ENCODE results near the gene ABCG8. TPM values are rescaled to one million over a fixed set of nuclear protein-coding genes. Genes with fewer than 3 reads are reported as not detected.
"Not testable (repeated sequence)": the region's sequence is repeated elsewhere in the genome, so short reads cannot be mapped to it uniquely, and the experiment has no call there.

ABCG8 gene
- total RNA-seq, 1 experiment from 2014 or later, result not detected

DNA sequence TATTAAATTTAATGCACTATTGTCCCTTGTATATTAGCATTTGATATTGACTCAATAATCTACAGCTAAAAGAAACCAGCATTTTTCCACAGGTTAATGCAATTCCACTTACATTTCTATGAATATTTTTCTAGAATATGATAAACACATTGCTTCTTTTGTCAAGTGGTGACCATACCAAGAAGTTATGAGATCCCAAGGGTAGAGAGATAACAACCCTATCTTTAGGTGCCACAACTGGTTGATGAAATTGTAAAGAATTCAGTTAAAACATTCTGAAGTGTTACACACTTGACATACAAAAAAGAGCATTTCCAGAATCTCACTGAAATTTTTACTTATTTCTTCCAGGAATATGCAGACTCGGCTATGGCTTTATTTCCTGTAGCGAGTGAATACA, 56.0 kb downstream of the ABCG8 start:
- in situ Hi-C loops (cut with HindIII; ENCODE audit: low pct_unique_long_range_greater_than_20kb, low sequenced_read_pairs), result no loop called here
- no peak for DNase-seq (ENCODE audit: low read depth)

DNA sequence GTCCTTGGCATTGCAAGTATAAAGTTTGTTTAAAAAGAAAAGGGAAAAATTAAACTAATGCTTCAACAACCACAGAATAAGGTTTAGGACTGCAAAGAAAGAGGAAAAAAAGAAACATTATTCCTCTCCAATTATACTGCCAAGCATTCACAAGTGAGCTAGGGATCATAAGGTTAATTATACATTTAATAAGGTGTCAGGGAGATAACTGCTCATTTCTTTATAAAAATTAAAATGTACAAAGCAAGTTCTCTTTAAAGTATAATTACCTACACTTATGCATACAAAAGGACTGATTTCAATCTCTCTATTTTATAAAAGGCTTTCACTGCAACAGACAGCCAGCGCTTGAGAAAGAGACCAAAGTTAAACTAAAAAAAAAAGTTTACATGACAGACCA, 58.1 kb downstream of the ABCG8 start:
- in situ Hi-C loops (cut with HindIII; ENCODE audit: low pct_unique_long_range_greater_than_20kb, low sequenced_read_pairs), result no loop called here
- DNase-seq (ENCODE audit: low read depth), result no peak

DNA sequence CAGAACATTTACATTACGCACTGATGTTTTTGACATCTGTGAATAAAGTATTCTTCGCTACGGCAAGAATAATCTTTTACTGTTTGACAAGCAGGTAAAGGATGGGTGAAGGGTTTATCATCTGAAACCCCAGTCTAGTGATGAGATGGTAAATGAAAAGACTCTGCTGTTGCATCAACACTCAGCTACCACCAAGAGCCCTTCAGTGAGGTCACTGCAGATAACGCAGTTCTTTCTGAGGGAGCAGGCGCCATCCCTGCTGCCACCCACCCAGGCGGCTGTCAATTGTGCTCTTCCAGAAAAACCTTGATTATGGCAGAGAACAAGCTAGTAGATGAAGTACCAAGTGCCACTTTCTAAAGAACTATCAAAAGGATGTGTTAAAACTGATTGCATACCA, 58.7 kb downstream of the ABCG8 start:
- in situ Hi-C loops (cut with HindIII; ENCODE audit: low pct_unique_long_range_greater_than_20kb, low sequenced_read_pairs), result no loop called here
- DNase-seq (ENCODE audit: low read depth), result no peak

DNA sequence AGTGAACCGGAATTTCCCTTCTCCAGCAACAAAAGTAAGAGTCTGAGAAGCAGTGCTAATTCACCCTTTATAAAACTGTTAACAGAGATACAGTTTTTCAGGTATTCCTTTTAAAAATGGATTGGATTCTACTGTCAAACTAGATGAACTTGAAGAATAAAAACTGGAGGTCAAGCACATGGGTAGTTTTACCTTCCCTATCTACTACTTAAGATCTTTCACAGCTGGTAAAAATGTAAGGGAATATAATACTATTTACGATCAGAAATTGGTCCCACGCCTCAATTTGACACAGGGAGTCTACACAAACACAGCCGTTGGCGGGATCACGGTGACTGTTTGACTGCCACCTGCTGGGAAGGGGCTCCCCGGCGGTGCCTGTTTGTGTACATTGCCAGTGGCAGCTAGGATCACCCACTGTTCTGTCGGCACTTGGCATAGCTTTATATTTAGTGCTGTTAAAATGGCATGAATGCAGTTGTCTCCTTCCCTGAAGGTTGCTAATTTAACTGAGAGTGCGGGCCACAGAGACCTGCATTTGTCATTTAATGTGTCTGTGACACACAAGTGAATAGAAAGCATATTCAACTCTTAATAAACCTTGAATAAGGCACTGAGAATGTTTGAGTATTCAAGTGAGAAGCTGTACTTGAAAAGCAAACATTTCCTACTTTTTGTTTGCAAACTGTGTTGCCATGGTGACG, 59.5 kb downstream of the ABCG8 start:
- in situ Hi-C loops (cut with HindIII; ENCODE audit: low pct_unique_long_range_greater_than_20kb, low sequenced_read_pairs), result no loop called here
- no peak for DNase-seq (ENCODE audit: low read depth)

DNA sequence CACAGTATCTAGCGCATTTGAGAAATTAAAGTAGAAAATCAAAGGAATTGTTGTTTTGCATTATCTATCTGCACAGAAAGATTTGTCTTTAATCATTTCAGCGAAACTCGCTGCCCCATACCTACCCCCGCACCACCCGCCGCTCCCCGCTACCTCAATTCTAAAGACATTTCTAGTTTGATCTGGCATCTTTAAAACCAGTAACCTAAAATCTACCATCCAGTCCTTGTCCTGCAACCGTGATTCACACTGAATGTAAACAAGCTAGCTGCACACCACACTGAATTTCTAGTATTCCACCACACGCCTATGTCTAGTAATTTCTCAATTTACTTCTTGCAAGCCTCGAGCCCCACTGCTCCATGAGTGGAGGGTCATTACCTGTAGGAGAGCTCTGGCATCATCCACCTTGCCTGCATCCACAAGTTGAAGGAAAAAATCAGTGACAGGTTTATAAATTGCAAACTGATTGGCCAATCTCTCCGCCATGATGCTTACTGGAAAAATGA, 60.1 kb downstream of the ABCG8 start:
- in situ Hi-C loops (cut with HindIII; ENCODE audit: low pct_unique_long_range_greater_than_20kb, low sequenced_read_pairs), result no loop called here
- no peak for DNase-seq (ENCODE audit: low read depth)

DNA sequence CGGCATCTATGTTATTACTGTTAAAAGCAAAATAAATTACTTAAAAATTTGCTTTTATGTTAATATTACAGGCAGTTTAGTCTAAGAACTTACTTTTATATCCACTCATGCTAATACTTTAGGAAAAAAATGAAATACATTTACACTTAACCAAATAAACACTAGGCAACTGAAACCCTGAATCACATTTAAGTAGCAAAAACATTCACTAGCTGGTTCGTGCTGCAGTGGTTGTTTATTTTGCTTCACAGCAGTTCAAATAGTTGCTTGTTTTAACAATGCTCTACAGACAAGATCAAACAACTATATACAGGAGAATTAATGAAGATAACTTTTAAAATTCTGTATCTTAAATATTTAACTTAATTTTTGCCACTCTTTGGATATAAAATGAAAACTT, 60.8 kb downstream of the ABCG8 start:
- in situ Hi-C loops (cut with HindIII; ENCODE audit: low pct_unique_long_range_greater_than_20kb, low sequenced_read_pairs), result no loop called here

DNA sequence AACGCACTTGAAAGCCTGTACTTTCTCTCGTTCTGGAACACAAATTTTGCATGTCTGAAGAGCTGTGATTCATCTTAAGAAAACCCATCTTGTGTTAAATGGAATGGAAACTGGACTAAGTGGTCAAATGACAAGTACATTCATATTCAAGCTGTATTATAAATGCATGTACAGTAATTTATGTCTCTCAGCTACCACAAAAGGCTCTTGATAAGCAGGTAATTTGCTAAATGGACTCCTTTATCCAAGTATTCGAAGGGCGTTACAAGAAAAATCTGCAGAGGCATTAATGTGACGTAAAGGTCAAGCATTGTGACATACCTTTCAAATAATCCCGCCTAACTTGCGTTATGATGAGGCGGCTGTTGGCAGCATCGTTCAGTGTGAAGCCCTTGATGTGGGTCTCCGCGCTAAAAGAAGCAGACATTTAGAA, 66.6 kb downstream of the ABCG8 start:
- in situ Hi-C loops (cut with HindIII; ENCODE audit: low pct_unique_long_range_greater_than_20kb, low sequenced_read_pairs), result no loop called here
- no peak for DNase-seq (ENCODE audit: low read depth)

More for the DNA sequence above, 60.8 kb downstream of the ABCG8 start:
- DNase-seq (ENCODE audit: low read depth), result no peak

DNA sequence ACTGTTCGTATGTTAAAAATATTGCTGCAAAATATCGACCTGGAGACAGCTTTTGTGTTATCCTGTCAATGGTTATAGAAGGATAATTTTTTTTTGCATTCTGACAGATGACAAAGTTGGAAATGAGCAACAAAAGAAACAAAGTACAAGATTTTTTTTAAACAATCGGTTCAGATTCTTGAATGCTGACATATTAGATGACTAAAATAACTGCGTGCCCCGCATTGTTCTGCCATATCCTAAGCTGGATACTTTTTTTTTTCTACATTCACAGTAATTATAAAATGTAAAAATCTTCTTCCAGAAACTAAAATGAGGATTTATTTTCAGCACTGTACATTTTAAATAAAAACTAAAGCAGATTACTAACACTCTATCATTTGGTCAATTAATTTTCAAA, 67.1 kb downstream of the ABCG8 start:
- in situ Hi-C loops (cut with HindIII; ENCODE audit: low pct_unique_long_range_greater_than_20kb, low sequenced_read_pairs), result no loop called here
- no peak for DNase-seq (ENCODE audit: low read depth)

DNA sequence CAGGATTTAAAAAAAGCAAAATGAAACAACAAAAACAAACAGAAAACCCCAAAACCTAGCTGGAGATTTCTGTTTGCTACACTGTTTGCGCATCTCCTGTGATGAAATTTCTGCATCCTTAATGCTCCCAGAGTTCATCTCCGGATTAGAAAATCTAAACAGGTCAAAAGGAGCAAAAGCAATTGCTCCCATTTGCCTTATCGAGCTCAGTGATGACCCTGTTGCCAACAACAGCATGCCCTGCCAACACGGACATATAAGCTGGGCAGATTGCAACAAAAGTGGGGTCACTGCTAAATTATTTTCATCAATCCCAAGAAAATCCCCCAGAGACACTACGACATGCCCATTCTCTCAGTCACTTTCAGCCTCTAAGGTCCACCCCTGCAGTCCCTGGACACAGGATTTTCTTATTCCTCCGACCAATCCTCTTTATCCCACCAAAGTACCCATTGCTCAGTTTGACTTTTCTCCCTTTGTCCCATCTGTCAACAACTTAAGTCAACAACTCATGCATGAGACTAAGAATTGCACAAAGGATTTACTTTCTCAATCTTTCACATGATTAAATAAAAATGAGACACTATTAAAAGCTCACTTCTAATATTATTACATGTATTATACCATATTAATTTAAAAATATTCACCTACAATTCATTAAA, 67.8 kb downstream of the ABCG8 start:
- in situ Hi-C loops (cut with HindIII; ENCODE audit: low pct_unique_long_range_greater_than_20kb, low sequenced_read_pairs), result no loop called here
- no peak for DNase-seq (ENCODE audit: low read depth)

DNA sequence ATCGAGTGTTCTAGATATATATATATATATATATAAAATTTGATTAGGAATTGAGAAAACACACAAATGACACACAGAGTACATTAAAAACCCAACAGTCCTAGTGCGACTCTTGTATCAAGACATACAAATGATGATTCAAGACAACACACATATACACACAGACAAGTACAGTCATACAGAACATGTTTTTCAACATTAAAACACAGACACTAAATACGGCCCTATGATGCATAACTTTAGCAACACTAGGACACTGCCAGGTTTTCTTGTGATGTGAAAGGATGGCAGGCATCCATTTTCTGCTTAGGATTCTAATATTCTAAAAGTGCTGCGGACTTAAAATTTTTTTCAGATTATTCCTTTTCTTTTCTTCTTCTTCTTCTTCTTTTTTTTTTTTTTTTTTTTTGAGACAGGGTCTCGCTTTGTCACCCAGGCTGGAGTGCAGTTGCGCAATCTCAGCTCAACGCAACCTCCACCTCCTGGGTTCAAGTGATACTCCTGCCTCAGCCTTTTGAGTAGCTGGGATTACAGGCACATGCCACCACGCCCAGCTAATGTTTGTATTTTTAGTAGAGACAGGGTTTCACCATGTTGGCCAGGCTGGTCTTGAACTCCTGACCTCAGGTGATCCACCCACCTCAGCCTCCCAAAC, 72.5 kb downstream of the ABCG8 start:
- DNase-seq (ENCODE audit: low read depth); in situ Hi-C loops (cut with HindIII; ENCODE audit: low pct_unique_long_range_greater_than_20kb, low sequenced_read_pairs): not testable (repeated sequence)

DNA sequence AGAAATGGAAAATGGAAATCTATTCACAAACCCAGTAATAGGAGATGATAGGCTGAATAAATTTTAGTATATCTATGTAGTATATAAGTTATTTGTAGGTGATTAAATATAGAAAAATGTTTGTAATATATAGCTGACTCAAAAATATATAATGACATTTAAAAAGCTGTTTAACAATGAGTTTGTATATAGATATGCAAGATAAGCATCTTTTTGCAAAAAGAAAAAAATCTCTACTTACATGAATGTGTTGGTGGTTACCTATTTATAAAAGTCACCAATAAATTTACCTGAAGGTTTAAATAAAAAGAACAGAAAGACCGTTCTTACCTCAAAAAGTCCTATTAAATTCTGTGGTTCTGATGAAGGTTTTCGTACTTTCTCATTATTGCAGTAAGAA, 85.7 kb downstream of the ABCG8 start:
- in situ Hi-C loops (cut with HindIII; ENCODE audit: low pct_unique_long_range_greater_than_20kb, low sequenced_read_pairs), result no loop called here

DNA sequence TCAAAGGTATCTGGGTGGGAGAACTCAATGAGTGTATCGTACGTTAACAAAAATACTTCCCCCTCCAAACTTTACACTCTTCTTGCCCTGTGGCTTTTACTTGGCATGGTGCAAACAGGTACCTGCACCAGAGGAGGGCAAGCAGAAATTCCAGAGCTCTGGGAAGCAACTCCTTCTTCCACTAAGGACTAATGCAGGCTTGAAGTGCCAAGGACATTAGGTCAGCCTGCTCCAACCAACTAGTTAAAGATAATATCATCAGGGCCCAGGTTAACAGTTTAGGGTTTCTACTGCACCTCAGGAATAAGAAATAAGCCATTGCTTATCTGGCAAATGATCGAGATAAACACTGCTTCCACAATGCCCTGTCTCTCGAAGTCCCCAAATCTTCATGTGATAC, 86.7 kb downstream of the ABCG8 start:
- DNase-seq (ENCODE audit: low read depth), result no peak
- in situ Hi-C loops (cut with HindIII; ENCODE audit: low pct_unique_long_range_greater_than_20kb, low sequenced_read_pairs), result loop anchor here (25.0 kb wide), 1 partner anchor 288 kb away; the partner anchor contains the start of gene PLEKHH2

More for the DNA sequence above, 85.7 kb downstream of the ABCG8 start:
- no peak for DNase-seq (ENCODE audit: low read depth)

DNA sequence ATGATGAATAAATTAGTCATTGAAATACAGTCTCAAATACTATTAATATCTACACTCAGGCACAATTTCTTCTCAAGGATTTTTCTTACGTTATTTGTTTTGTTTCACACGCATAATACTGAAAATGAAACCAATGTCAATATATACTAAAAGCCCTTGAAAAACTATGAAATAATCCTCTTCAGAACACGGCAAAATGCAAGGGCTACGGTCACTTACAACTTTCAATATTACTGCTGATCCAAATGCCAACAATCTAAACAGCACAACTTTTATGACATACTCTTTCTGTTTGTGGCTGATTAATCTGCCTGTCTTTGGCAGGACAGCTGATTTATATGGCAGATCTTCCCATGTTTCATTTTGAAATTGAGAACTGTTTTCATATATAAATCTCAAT, 88.7 kb downstream of the ABCG8 start:
- no peak for DNase-seq (ENCODE audit: low read depth)
- in situ Hi-C loops (cut with HindIII; ENCODE audit: low pct_unique_long_range_greater_than_20kb, low sequenced_read_pairs), result loop anchor here (25.0 kb wide), 1 partner anchor 290 kb away; the partner anchor contains the start of gene PLEKHH2

DNA sequence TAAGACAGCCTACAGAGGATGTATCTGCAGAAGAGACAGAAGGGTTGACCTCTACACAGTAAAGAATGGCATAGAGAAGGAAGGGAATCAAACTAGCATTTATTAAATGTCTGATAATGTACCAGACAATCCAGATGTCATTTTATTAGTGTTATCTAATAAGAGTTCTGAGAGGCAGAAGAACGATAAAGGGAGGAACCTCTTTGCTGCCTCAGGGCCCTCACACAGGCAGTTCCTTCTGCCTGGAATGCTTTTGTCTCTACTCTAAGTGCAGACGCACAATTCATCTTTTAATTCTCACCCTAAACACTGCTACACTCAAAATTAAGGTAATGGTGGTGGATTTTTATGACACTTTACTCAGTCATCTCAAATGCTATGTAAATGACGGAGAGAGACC, 92.5 kb downstream of the ABCG8 start:
- DNase-seq (ENCODE audit: low read depth), result no peak
- in situ Hi-C loops (cut with HindIII; ENCODE audit: low pct_unique_long_range_greater_than_20kb, low sequenced_read_pairs), result loop anchor here (25.0 kb wide), 1 partner anchor 294 kb away; the partner anchor contains the start of gene PLEKHH2

Other genes with a start within 250 kb of the ABCG8 start
- 15.4 and 30.0 TPM in 2 replicates for gene THADA, start 242.9 kb upstream of the ABCG8 start, total RNA-seq (2014; rRNA removed; shearing (Covaris generic); ENCODE audit: low replicate concordance)
- 7.5 and 8.0 TPM in 2 replicates for gene PLEKHH2, start 201.7 kb upstream of the ABCG8 start, total RNA-seq (2014; rRNA removed; shearing (Covaris generic); ENCODE audit: low replicate concordance)
- gene C1GALT1C1L, start 162.5 kb upstream of the ABCG8 start, total RNA-seq (2014; rRNA removed; shearing (Covaris generic); ENCODE audit: low replicate concordance), result 3.0 and 4.1 TPM in 2 replicates
- gene DYNC2LI1, start 64.9 kb upstream of the ABCG8 start, total RNA-seq (2014; rRNA removed; shearing (Covaris generic); ENCODE audit: low replicate concordance), result 63.0 and 64.6 TPM in 2 replicates
- 0.14 TPM in 1 of 2 replicates, not detected in the other for gene ABCG5, start 132 bp upstream of the ABCG8 start, total RNA-seq (2014; rRNA removed; shearing (Covaris generic); ENCODE audit: low replicate concordance)
- gene LRPPRC, start 157.0 kb downstream of the ABCG8 start, total RNA-seq (2014; rRNA removed; shearing (Covaris generic); ENCODE audit: low replicate concordance), result 60.9 and 74.8 TPM in 2 replicates

Measured in Caki2 (cell line).